Neural progenitor cell (in vitro differentiated cells): Measurements from ENCODE around the gene CHTOP.

ENCODE experiments used
- EZH2 ChIP-seq: fragments of 200-600 bp; sonication (generic); IDR thresholded peaks from 2 replicates; pipeline ENCODE4 v1.6.1; 2017; ENCODE audit warnings: antibody characterized with exemption, mild to moderate bottlenecking, moderate library complexity
- EZH2phosphoT487 ChIP-seq: fragments of 200-600 bp; sonication (generic); IDR thresholded peaks from 2 replicates; pipeline ENCODE4 v1.6.1; 2017; ENCODE audit warnings: antibody characterized with exemption
- TF ChIP-seq, protein P1 (sequence below): fragments of 200-600 bp; sonication (generic); IDR thresholded peaks from 2 replicates; pipeline ENCODE4 v1.5.1; 2017; ENCODE audit warnings: antibody characterized with exemption, mild to moderate bottlenecking

DNA sequence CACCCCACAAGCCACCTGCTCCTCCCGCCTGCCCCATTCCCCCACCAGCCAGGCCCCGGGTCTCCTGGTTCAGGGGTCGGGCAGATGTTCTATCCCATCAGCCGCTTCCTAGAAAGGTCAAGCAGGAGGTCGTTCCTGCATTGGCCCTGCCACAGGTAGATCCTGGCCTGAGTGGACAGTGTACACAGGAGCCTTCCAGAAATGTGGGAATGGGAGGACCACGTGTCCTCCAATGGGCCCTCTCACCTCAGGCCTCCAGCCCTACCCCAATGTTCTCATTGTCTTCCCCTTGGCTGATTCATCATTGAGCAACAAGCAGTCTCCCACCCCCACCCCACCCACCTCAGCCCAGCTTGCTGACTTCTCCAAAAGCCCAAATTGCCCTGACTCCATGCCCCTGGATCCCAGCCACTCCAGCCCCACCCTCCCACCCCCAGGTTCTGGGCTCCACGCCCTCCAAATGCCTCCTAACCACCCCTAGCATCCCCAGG is 23.0 kb upstream of the CHTOP start:
- TF ChIP-seq, protein P1, sequence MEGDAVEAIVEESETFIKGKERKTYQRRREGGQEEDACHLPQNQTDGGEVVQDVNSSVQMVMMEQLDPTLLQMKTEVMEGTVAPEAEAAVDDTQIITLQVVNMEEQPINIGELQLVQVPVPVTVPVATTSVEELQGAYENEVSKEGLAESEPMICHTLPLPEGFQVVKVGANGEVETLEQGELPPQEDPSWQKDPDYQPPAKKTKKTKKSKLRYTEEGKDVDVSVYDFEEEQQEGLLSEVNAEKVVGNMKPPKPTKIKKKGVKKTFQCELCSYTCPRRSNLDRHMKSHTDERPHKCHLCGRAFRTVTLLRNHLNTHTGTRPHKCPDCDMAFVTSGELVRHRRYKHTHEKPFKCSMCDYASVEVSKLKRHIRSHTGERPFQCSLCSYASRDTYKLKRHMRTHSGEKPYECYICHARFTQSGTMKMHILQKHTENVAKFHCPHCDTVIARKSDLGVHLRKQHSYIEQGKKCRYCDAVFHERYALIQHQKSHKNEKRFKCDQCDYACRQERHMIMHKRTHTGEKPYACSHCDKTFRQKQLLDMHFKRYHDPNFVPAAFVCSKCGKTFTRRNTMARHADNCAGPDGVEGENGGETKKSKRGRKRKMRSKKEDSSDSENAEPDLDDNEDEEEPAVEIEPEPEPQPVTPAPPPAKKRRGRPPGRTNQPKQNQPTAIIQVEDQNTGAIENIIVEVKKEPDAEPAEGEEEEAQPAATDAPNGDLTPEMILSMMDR, result no peak
- TF ChIP-seq EZH2 (no peak), EZH2phosphoT487 (no peak)
